GM18907 (cell line): ENCODE measurements around the gene RHO.
"Not testable (repeated sequence)": the region's sequence is repeated elsewhere in the genome, so short reads cannot be mapped to it uniquely, and the experiment has no call there.

Experiments
- ATAC-seq: cut with Tn5 transposase; IDR thresholded peaks from one replicate; pipeline ENCODE4 v1.9.1; 2021; ENCODE audit warnings: mild to moderate bottlenecking, moderate library complexity; ENCODE audit not compliant: unreplicated experiment

RHO gene

GRCh38 chr3:129498603-129499488 lies 29.6 kb upstream of the RHO start:
- ATAC-seq: not testable (repeated sequence)

GRCh38 chr3:129499604-129500333 lies 28.7 kb upstream of the RHO start:
- ATAC-seq: not testable (repeated sequence)

GRCh38 chr3:129500334-129500658 lies 28.1 kb upstream of the RHO start:
- no peak for ATAC-seq

GRCh38 chr3:129501630-129502029 lies 26.8 kb upstream of the RHO start:
- ATAC-seq: no peak

GRCh38 chr3:129502641-129503408 lies 25.6 kb upstream of the RHO start:
- ATAC-seq: no peak

- no peak for ATAC-seq
Measured at GRCh38 chr3:129503471-129504291, 24.8 kb upstream of the RHO start.

- ATAC-seq: no peak
Measured at GRCh38 chr3:129504471-129505100, 23.9 kb upstream of the RHO start.

GRCh38 chr3:129505341-129505740 lies 23.1 kb upstream of the RHO start:
- ATAC-seq: no peak

- ATAC-seq: no peak
Measured at GRCh38 chr3:129506231-129506742, 22.2 kb upstream of the RHO start.

- no peak for ATAC-seq
Measured at GRCh38 chr3:129507181-129507831, 21.1 kb upstream of the RHO start.

GRCh38 chr3:129512595-129512994 lies 15.8 kb upstream of the RHO start:
- ATAC-seq: no peak

GRCh38 chr3:129513705-129514104 lies 14.7 kb upstream of the RHO start:
- no peak for ATAC-seq

- ATAC-seq: no peak
Measured at GRCh38 chr3:129514110-129514509, 14.3 kb upstream of the RHO start.

GRCh38 chr3:129514563-129514962 lies 13.9 kb upstream of the RHO start:
- ATAC-seq: no peak

- not testable (repeated sequence) for ATAC-seq
Measured at GRCh38 chr3:129515108-129515820, 13.2 kb upstream of the RHO start.

- not testable (repeated sequence) for ATAC-seq
Measured at GRCh38 chr3:129515821-129516432, 12.5 kb upstream of the RHO start.

GRCh38 chr3:129517516-129517915 lies 10.9 kb upstream of the RHO start:
- ATAC-seq: no peak

GRCh38 chr3:129518038-129518561 lies 10.3 kb upstream of the RHO start:
- no peak for ATAC-seq
